ENCODE measurements around the gene ABCC1. TPM values are rescaled to one million over a fixed set of nuclear protein-coding genes. Genes with fewer than 3 reads are reported as not detected.

The ABCC1 gene
- polyA plus RNA-seq, 1 donor from 2014 or later: 3.0 TPM

DNA sequence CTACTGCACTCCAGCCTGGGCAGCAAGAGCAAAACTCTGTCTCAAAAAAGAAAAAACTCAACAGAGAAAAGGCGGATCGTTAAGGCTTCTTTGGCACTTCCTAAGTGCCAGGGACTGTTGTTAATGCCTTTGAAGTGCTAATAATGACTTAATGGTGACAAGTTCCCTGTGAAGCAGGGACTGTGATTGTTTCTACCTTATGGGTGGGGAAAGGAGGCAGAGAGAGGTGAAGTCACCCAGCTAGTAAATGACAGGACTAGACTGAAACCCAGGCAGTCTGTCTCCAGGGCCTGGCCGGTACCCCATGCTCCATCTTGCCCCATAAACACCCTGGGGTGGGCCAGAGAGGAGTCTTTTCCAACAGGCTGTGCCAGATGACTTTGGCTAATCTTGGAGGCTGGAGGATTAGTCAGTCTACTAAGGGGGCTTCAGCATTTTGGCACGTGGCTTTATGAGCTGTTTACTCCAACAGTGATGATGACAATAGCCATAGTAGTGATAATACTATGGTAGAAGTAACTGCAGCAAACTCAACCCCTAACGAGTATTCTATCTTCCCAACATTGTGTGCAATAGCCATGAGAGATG is 26.9 kb downstream of the ABCC1 start:
- Histone ChIP-seq H3K27me3 (ENCODE audit: insufficient read depth, low read depth, low read length) (no peaks in the 10 kb centered on the region), H2AFZ (ENCODE audit: low read depth, low read length) (no peak overlapping the region), H3K9me3 (ENCODE audit: low read length) (no peaks in the 10 kb centered on the region), H3K9ac (ENCODE audit: low read length) (no peak overlapping the region), H3K4me3 (ENCODE audit: low read length) (no peak overlapping the region), H4K20me1 (ENCODE audit: insufficient read depth) (no peaks in the 10 kb centered on the region), H3F3A (ENCODE audit: insufficient read depth, low read length, poor library complexity, severe bottlenecking) (no peaks in the 10 kb centered on the region), H3K36me3 (ENCODE audit: insufficient read depth, low read length) (no peaks in the 10 kb centered on the region), H3K9me2 (ENCODE audit: insufficient read depth, low read length) (no peaks in the 10 kb centered on the region), H3K79me2 (replicated peaks; ENCODE audit: insufficient read depth, low read length) (no peaks in the 10 kb centered on the region), H3K4me2 (ENCODE audit: low read length) (no peak overlapping the region), H3K27ac (ENCODE audit: low read length) (no peak overlapping the region)
- TF ChIP-seq, protein P1, sequence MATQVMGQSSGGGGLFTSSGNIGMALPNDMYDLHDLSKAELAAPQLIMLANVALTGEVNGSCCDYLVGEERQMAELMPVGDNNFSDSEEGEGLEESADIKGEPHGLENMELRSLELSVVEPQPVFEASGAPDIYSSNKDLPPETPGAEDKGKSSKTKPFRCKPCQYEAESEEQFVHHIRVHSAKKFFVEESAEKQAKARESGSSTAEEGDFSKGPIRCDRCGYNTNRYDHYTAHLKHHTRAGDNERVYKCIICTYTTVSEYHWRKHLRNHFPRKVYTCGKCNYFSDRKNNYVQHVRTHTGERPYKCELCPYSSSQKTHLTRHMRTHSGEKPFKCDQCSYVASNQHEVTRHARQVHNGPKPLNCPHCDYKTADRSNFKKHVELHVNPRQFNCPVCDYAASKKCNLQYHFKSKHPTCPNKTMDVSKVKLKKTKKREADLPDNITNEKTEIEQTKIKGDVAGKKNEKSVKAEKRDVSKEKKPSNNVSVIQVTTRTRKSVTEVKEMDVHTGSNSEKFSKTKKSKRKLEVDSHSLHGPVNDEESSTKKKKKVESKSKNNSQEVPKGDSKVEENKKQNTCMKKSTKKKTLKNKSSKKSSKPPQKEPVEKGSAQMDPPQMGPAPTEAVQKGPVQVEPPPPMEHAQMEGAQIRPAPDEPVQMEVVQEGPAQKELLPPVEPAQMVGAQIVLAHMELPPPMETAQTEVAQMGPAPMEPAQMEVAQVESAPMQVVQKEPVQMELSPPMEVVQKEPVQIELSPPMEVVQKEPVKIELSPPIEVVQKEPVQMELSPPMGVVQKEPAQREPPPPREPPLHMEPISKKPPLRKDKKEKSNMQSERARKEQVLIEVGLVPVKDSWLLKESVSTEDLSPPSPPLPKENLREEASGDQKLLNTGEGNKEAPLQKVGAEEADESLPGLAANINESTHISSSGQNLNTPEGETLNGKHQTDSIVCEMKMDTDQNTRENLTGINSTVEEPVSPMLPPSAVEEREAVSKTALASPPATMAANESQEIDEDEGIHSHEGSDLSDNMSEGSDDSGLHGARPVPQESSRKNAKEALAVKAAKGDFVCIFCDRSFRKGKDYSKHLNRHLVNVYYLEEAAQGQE (IDR thresholded peaks at IDR 0.05; ENCODE audit: borderline replicate concordance): no peak
- TF ChIP-seq EZH2 (IDR thresholded peaks at IDR 0.05; ENCODE audit: borderline replicate concordance, insufficient read depth, low read length, poor library complexity, severe bottlenecking) (no peak), EP300 (conservative IDR thresholded peaks at IDR 0.05; ENCODE audit: poor library complexity, severe bottlenecking) (no peak), RAD21 (conservative IDR thresholded peaks at IDR 0.05) (no peak), CTCF (IDR thresholded peaks at IDR 0.05; ENCODE audit: poor library complexity, severe bottlenecking) (no peak), TAF1 (IDR thresholded peaks at IDR 0.05; ENCODE audit: low read depth) (no peak), POLR2AphosphoS5 (IDR thresholded peaks at IDR 0.05) (no peak), MXI1 (conservative IDR thresholded peaks at IDR 0.05; ENCODE audit: poor library complexity, severe bottlenecking) (no peak), SMC3 (conservative IDR thresholded peaks at IDR 0.05; ENCODE audit: poor library complexity) (no peak)

DNA sequence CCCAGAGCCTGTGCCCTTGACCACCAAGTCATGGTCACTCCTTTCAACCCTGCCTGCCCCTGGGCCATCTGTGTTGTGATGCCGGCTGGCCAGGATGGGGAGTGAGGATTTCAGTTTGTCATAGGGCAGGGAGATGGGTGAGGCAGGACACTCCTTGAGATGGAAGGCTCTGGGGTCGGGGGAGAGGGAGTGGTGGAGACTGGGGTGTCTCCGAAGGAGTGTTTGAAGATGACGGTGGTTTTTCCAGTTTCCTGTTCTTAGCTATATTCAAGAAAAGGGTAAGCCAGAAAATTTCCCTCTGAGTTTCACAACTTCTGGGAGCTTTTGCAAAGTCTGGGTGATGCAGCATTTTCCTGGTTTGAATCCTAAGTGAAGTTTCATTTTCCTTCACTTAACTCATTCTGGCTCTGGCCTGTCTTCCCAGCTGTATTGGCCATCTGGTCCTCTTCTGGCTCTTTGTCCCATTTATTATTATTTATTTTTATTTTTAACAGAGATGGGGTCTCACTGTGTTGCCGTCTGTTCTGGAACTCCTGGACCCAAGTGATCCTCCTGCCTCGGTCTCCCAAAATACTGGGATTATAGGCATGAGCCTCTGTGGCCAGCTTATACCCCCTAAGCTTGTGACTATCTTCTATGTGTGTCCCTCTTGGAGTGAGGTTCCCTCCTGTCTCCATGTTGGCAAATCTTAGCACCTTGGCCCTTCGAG is 27.7 kb downstream of the ABCC1 start:
- Histone ChIP-seq H3K27ac (ENCODE audit: low read length) (no peak overlapping the region), H3K27me3 (ENCODE audit: insufficient read depth, low read depth, low read length) (no peaks in the 10 kb centered on the region), H3K4me3 (ENCODE audit: low read length) (no peak overlapping the region), H2AFZ (ENCODE audit: low read depth, low read length) (no peak overlapping the region), H3K9me2 (ENCODE audit: insufficient read depth, low read length) (no peaks in the 10 kb centered on the region), H3K9me3 (ENCODE audit: low read length) (no peaks in the 10 kb centered on the region), H3K9ac (ENCODE audit: low read length) (no peak overlapping the region), H3K4me2 (ENCODE audit: low read length) (no peak overlapping the region), H3K79me2 (replicated peaks; ENCODE audit: insufficient read depth, low read length) (no peaks in the 10 kb centered on the region), H3K36me3 (ENCODE audit: insufficient read depth, low read length) (no peaks in the 10 kb centered on the region), H4K20me1 (ENCODE audit: insufficient read depth) (no peaks in the 10 kb centered on the region), H3F3A (ENCODE audit: insufficient read depth, low read length, poor library complexity, severe bottlenecking) (no peaks in the 10 kb centered on the region)
- TF ChIP-seq CTCF (IDR thresholded peaks at IDR 0.05; ENCODE audit: poor library complexity, severe bottlenecking) (no peak), TAF1 (IDR thresholded peaks at IDR 0.05; ENCODE audit: low read depth) (no peak), POLR2AphosphoS5 (IDR thresholded peaks at IDR 0.05) (no peak)
- TF ChIP-seq, protein P1 (IDR thresholded peaks at IDR 0.05; ENCODE audit: borderline replicate concordance): no peak
